Neuronal stem cell (in vitro differentiated cells): ENCODE measurements around the gene CCR7.

Experiments used
- DNase-seq: peaks from one replicate; pipeline ENCODE4 v3.0.0-alpha.2; 2013; ENCODE audit warnings: low spot score
- H2AFZ ChIP-seq: one replicate; pipeline ENCODE4 v1.6.1; 2013; ENCODE audit warnings: mild to moderate bottlenecking, low read length, inconsistent platforms
- H2AK5ac ChIP-seq: 2 replicates; pipeline ENCODE4 v1.6.1; 2013; ENCODE audit warnings: low read depth, mild to moderate bottlenecking, inconsistent platforms, low read length, moderate library complexity, mixed read lengths
- H2BK120ac ChIP-seq: 2 replicates; pipeline ENCODE4 v1.6.1; 2013; ENCODE audit warnings: low read depth, mild to moderate bottlenecking, inconsistent platforms, low read length, moderate library complexity, mixed read lengths
- H2BK12ac ChIP-seq: one replicate; pipeline ENCODE4 v1.6.1; 2013; ENCODE audit warnings: low read length, inconsistent platforms
- H2BK15ac ChIP-seq: 2 replicates; pipeline ENCODE4 v1.6.1; 2013; ENCODE audit warnings: mild to moderate bottlenecking, low read length, inconsistent platforms, mixed read lengths
- H2BK5ac ChIP-seq: one replicate; pipeline ENCODE4 v1.6.1; 2013; ENCODE audit warnings: inconsistent platforms, mild to moderate bottlenecking, low read length, moderate library complexity
- H3K14ac ChIP-seq: one replicate; pipeline ENCODE4 v1.6.1; 2013; ENCODE audit warnings: low read length, inconsistent platforms
- H3K18ac ChIP-seq: 2 replicates; pipeline ENCODE4 v1.6.1; 2013; ENCODE audit warnings: low read length, inconsistent platforms
- H3K23ac ChIP-seq: 2 replicates; pipeline ENCODE4 v1.6.1; 2013; ENCODE audit warnings: low read depth, mild to moderate bottlenecking, mixed read lengths, low read length, inconsistent platforms; ENCODE audit not compliant: poor library complexity
- H3K27ac ChIP-seq: replicated peaks from 3 replicates; pipeline ENCODE4 v1.5.1; 2013; ENCODE audit warnings: low read length, inconsistent platforms
- H3K27me3 ChIP-seq, 3 experiments: 2 replicates each; pipeline ENCODE4 v1.6.1; 2013; ENCODE audit warnings: low read length in 3 of 3, mild to moderate bottlenecking in 2 of 3, inconsistent platforms in 1 of 3, low read depth in 1 of 3, mixed read lengths in 1 of 3, moderate library complexity in 1 of 3; ENCODE audit not compliant: control insufficient read depth in 3 of 3, insufficient read depth in 3 of 3
- H3K36me3 ChIP-seq, 2 donors: replicated peaks in 1 of 2; 2 replicates each; pipeline ENCODE4 v1.6.1; 2013; ENCODE audit warnings: low read length in 2 of 2; ENCODE audit not compliant: control insufficient read depth in 2 of 2, insufficient read depth in 2 of 2
- H3K4ac ChIP-seq: 2 replicates; pipeline ENCODE4 v1.6.1; 2013; ENCODE audit warnings: inconsistent platforms, mild to moderate bottlenecking, low read length, moderate library complexity
- H3K4me1 ChIP-seq, 2 donors: 1 replicate in 1 of 2; 2 replicates in 1 of 2; pipeline ENCODE4 v1.6.1; 2013; ENCODE audit warnings: low read length in 2 of 2, low read depth in 1 of 2; ENCODE audit not compliant: control insufficient read depth in 2 of 2, insufficient read depth in 1 of 2
- H3K4me2 ChIP-seq: one replicate; pipeline ENCODE4 v1.6.1; 2013; ENCODE audit warnings: mild to moderate bottlenecking, low read length, inconsistent platforms; ENCODE audit not compliant: insufficient read depth, poor library complexity, severe bottlenecking
- H3K4me3 ChIP-seq, 2 donors: 2 replicates each; pipeline ENCODE4 v1.5.1; 2013; ENCODE audit warnings: low read length in 2 of 2, mild to moderate bottlenecking in 2 of 2, inconsistent platforms in 1 of 2, moderate library complexity in 1 of 2
- H3K79me1 ChIP-seq: one replicate; pipeline ENCODE4 v1.6.1; 2013; ENCODE audit warnings: low read depth, mild to moderate bottlenecking, inconsistent platforms, low read length, moderate library complexity
- H3K9ac ChIP-seq: one replicate; pipeline ENCODE4 v1.6.1; 2013; ENCODE audit warnings: mild to moderate bottlenecking, low read depth, low read length, inconsistent platforms; ENCODE audit not compliant: poor library complexity
- H3K9me3 ChIP-seq, 2 donors: replicated peaks in 1 of 2; 2 replicates each; pipeline versions ENCODE3 to v1.6.1; 2013; ENCODE audit warnings: low read length in 2 of 2, mild to moderate bottlenecking in 2 of 2, inconsistent platforms in 1 of 2, low read depth in 1 of 2, mixed read lengths in 1 of 2, moderate library complexity in 1 of 2; ENCODE audit not compliant: control insufficient read depth in 2 of 2, insufficient read depth in 1 of 2
- H4K8ac ChIP-seq: one replicate; pipeline ENCODE4 v1.6.1; 2013; ENCODE audit warnings: low read depth, mild to moderate bottlenecking, inconsistent platforms, low read length, moderate library complexity
- H4K91ac ChIP-seq: one replicate; pipeline ENCODE4 v1.6.1; 2013; ENCODE audit warnings: low read length, low read depth, mild to moderate bottlenecking, inconsistent platforms; ENCODE audit not compliant: poor library complexity
- WGBS, 2 donors: extraction: QIAGEN DNeasy Blood & Tissue Kit; methylation state at CpG; one replicate each; pipeline ENCODE4 v1.1.7; 2013; ENCODE audit warnings: missing lambda C conversion rate in 2 of 2, mixed read lengths in 1 of 2; ENCODE audit not compliant: insufficient read length in 2 of 2, insufficient replicate concordance in 1 of 2; ENCODE audit errors: extremely low coverage in 2 of 2; 5-methylcytosine and 5-hydroxymethylcytosine counted together

Gene CCR7

DNA sequence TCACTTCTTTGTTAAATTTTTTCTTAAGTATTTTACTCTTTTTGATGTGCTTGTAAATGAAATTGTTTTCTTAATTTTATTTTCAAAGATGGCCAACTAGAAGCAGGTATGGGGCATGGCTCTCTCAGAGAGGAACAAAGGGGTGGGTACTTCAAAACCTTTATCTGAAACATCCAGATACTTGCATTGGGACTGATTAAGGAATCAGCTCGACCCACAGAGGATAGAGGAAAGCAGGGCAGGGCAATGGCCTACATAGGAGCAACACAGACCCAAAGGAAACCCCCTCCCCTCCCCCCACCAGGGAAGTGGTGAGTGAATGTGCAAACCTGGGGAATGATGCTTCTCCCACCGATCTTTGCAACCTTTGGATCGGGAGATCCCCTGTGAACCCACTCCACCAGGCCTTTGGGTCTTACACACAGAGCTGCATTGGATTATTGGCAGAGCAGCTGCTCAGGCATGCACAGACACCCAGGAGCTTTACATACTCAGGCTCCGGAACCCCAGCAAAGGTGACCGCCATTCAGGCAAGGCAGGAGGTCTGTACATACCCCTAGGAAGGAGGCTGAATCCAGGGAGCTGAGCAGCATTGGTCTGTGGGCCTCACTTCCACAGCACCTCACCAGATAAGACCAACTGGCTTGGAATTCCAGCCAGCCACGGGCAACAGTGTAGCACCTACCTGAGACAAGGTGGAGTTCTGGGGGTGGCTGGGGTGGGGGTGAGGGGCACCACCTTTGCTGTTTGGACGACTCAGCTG is 3.0 kb upstream of the CCR7 start:
- WGBS, 2 donors = no CpG with 5 or more reads among the region's 7 CpGs
- Histone ChIP-seq H3K9ac (no peak overlapping the region), H3K4ac (no peak overlapping the region), H3K4me2 (no peak overlapping the region), H2BK12ac (no peak overlapping the region), H3K36me3 (no peaks in the 10 kb centered on the region), H3K23ac (no peak overlapping the region), H3K4me1 (peaks cover 0 to 7% of the 10 kb centered on the region in 2 donors), H3K18ac (no peak overlapping the region), H3K4me3 (no peak overlapping the region), H2BK120ac (no peak overlapping the region), H2AK5ac (no peak overlapping the region), H4K91ac (no peak overlapping the region), H3K14ac (no peak overlapping the region), H2BK15ac (no peak overlapping the region), H2AFZ (no peak overlapping the region), H4K8ac (no peak overlapping the region), H3K27me3 (no peaks in the 10 kb centered on the region), H3K9me3 (peaks cover 6 to 8% of the 10 kb centered on the region in 2 donors), H3K79me1 (no peaks in the 10 kb centered on the region), H3K27ac (no peak overlapping the region), H2BK5ac (no peak overlapping the region)
- no peak for DNase-seq

- no CpG with 5 or more reads among the region's 2 CpGs for WGBS, 2 donors
- no peak overlapping the region for H2AK5ac ChIP-seq
These were observed 2.1 kb upstream of the CCR7 start for GRCh38 chr17:40567377-40567776.

DNA sequence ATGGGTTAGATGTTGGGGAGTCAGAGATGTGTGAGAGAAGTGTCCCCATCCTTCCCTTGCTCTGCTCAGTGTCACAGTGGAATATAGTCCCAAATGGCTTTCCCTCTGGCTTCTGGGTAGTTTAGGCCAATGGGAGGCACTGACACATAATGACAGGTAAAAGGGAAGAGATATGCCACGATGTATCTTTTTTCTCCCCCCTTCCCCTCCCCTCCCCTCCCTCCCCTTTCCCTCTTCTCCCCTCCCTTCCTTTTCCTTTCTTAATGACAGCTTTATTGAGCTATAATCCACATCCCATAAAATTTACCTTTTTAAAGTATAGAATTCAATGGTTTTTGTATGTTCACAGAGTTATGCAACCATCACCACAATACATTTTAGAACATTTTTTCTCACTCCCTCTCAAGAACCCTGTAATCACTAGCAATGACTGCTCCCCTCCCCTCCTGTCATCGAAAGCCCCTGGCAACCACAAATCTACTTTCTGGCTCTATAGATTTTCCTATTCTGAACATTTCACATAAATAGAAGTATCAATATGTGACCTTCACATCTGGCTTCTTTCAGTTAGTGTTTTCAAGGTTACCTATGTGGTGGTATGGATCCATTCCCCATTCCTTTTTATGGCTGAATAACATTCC is 617 bp upstream of the CCR7 start:
- no peak overlapping the region for H2AFZ ChIP-seq
- H3K9ac ChIP-seq = no peak overlapping the region
- no CpG with 5 or more reads among the region's 2 CpGs for WGBS, 2 donors
- no peak overlapping the region for H3K18ac ChIP-seq
- H3K14ac ChIP-seq = no peak overlapping the region
- H3K4ac ChIP-seq = no peak overlapping the region
- H3K9me3 ChIP-seq = peaks cover 6 to 8% of the 10 kb centered on the region in 2 donors
- no peak overlapping the region for H3K4me2 ChIP-seq
- H3K79me1 ChIP-seq = no peaks in the 10 kb centered on the region
- no peak overlapping the region for H3K23ac ChIP-seq
- H2BK5ac ChIP-seq = no peak overlapping the region
- H3K36me3 ChIP-seq = no peaks in the 10 kb centered on the region
- H2BK12ac ChIP-seq = no peak overlapping the region
- DNase-seq = no peak
- no peak overlapping the region for H2BK15ac ChIP-seq
- no peak overlapping the region for H3K27ac ChIP-seq
- H4K91ac ChIP-seq = no peak overlapping the region
- no peaks in the 10 kb centered on the region for H3K27me3 ChIP-seq
- no peak overlapping the region for H2BK120ac ChIP-seq
- H3K4me1 ChIP-seq = peaks cover 0 to 7% of the 10 kb centered on the region in 2 donors
- no peak overlapping the region for H3K4me3 ChIP-seq
- no peak overlapping the region for H4K8ac ChIP-seq
- no peak overlapping the region for H2AK5ac ChIP-seq

More at GRCh38 chr17:40567377-40567776, 2.1 kb upstream of the CCR7 start:
- H2BK12ac ChIP-seq = no peak overlapping the region
- no peaks in the 10 kb centered on the region for H3K79me1 ChIP-seq
- H3K27ac ChIP-seq = no peak overlapping the region
- H3K4me1 ChIP-seq = peaks cover 0 to 7% of the 10 kb centered on the region in 2 donors
- H3K4me2 ChIP-seq = no peak overlapping the region
- H3K18ac ChIP-seq = no peak overlapping the region
- H2BK120ac ChIP-seq = no peak overlapping the region
- no peak overlapping the region for H4K91ac ChIP-seq
- H3K4me3 ChIP-seq = no peak overlapping the region
- H3K36me3 ChIP-seq = no peaks in the 10 kb centered on the region
- H3K27me3 ChIP-seq = no peaks in the 10 kb centered on the region
- H3K14ac ChIP-seq = no peak overlapping the region
- H2BK5ac ChIP-seq = no peak overlapping the region
- H3K9me3 ChIP-seq = peaks cover 6 to 8% of the 10 kb centered on the region in 2 donors
- no peak for DNase-seq
- no peak overlapping the region for H3K23ac ChIP-seq
- H3K9ac ChIP-seq = no peak overlapping the region
- no peak overlapping the region for H4K8ac ChIP-seq
- H3K4ac ChIP-seq = no peak overlapping the region
- H2AFZ ChIP-seq = no peak overlapping the region
- H2BK15ac ChIP-seq = no peak overlapping the region

- no peak overlapping the region for H4K8ac ChIP-seq
- H2AFZ ChIP-seq = no peak overlapping the region
- H3K14ac ChIP-seq = no peak overlapping the region
- peaks cover 2 to 12% of the 10 kb centered on the region in 2 donors for H3K4me1 ChIP-seq
- no peak overlapping the region for H3K9ac ChIP-seq
- no peak overlapping the region for H3K4me2 ChIP-seq
- no peak overlapping the region for H3K18ac ChIP-seq
- no CpG with 5 or more reads among the region's 13 CpGs for WGBS, 2 donors
- H3K4me3 ChIP-seq = no peak overlapping the region
- H3K9me3 ChIP-seq = peaks cover 6 to 7% of the 10 kb centered on the region in 2 donors
- H3K23ac ChIP-seq = no peak overlapping the region
- no peaks in the 10 kb centered on the region for H3K36me3 ChIP-seq
- H2BK120ac ChIP-seq = no peak overlapping the region
- no peaks in the 10 kb centered on the region for H3K27me3 ChIP-seq
- H3K79me1 ChIP-seq = no peaks in the 10 kb centered on the region
- no peak for DNase-seq
- H2AK5ac ChIP-seq = no peak overlapping the region
- no peak overlapping the region for H3K27ac ChIP-seq
- H2BK12ac ChIP-seq = no peak overlapping the region
- no peak overlapping the region for H4K91ac ChIP-seq
- no peak overlapping the region for H3K4ac ChIP-seq
- no peak overlapping the region for H2BK15ac ChIP-seq
- H2BK5ac ChIP-seq = no peak overlapping the region
These were observed 933 bp downstream of the CCR7 start for GRCh38 chr17:40564195-40564882.
